Endothelial cell (in vitro differentiated cells): ENCODE measurements around the gene CLN3. TPM values are rescaled to one million over a fixed set of nuclear protein-coding genes. Genes with fewer than 3 reads are reported as not detected.
A peak's percentile ranks its signal among the peaks of the same experiment; 100 is the strongest.

Experiments
- DNase-seq: peaks from one replicate; pipeline ENCODE4 v3.0.0; 2021; ENCODE audit warnings: low spot score
- H3K27ac Mint-ChIP-seq: one replicate; pipeline ENCODE4 v1.8.0; 2021; ENCODE audit warnings: mixed read lengths, inconsistent platforms; ENCODE audit not compliant: unreplicated experiment
- H3K27me3 Mint-ChIP-seq: one replicate; pipeline ENCODE4 v1.8.0; 2021; ENCODE audit warnings: mild to moderate bottlenecking, moderate library complexity, mixed read lengths, inconsistent platforms; ENCODE audit not compliant: unreplicated experiment
- H3K36me3 Mint-ChIP-seq: one replicate; pipeline ENCODE4 v1.8.0; 2021; ENCODE audit warnings: mild to moderate bottlenecking, low read depth, mixed read lengths, inconsistent platforms; ENCODE audit not compliant: unreplicated experiment
- H3K4me1 Mint-ChIP-seq: one replicate; pipeline ENCODE4 v1.8.0; 2021; ENCODE audit warnings: mild to moderate bottlenecking, mixed read lengths, inconsistent platforms; ENCODE audit not compliant: unreplicated experiment
- H3K4me3 Mint-ChIP-seq: one replicate; pipeline ENCODE4 v1.8.0; 2021; ENCODE audit warnings: mild to moderate bottlenecking, mixed read lengths, inconsistent platforms; ENCODE audit not compliant: unreplicated experiment
- H3K9me3 Mint-ChIP-seq: one replicate; pipeline ENCODE4 v1.8.0; 2021; ENCODE audit warnings: mixed read lengths, inconsistent platforms; ENCODE audit not compliant: unreplicated experiment
- CTCF ChIP-seq: fragments of 200-600 bp; sonication (generic); IDR thresholded peaks from one replicate; pipeline ENCODE4 v1.5.0; 2021; ENCODE audit warnings: antibody characterized with exemption; ENCODE audit not compliant: unreplicated experiment
- total RNA-seq: library from RNA; stranded (reverse); fragmentation: NEBNext Ultra II Directional; extraction: Animal tissue kit (Norgen Biotek cat#: 25700); gene quantifications from one replicate; pipeline ENCODE4 v1.2.1, GENCODE V29; 2021; ENCODE audit not compliant: unreplicated experiment

The CLN3 gene
- total RNA-seq, 1 donor from 2014 or later, result 33.6 TPM

- Mint-ChIP-seq H3K4me3 (no peak overlapping the region), H3K36me3 (no peaks in the 10 kb centered on the region), H3K27ac (no peak overlapping the region), H3K27me3 (peaks cover 9% of the 10 kb centered on the region), H3K9me3 (no peaks in the 10 kb centered on the region), H3K4me1 (peaks cover 22% of the 10 kb centered on the region)
- no peak for TF ChIP-seq CTCF
- no peak for DNase-seq
Observed at GRCh38 chr16:28499854-28500253, 8.0 kb upstream of the CLN3 start.

GRCh38 chr16:28498666-28499381 lies 7.0 kb upstream of the CLN3 start:
- TF ChIP-seq CTCF, result no peak

GRCh38 chr16:28497861-28498599 lies 6.2 kb upstream of the CLN3 start:
- H3K9me3 Mint-ChIP-seq, result no peaks in the 10 kb centered on the region
- H3K4me3 Mint-ChIP-seq, result no peak overlapping the region
- H3K27ac Mint-ChIP-seq, result no peak overlapping the region
- TF ChIP-seq CTCF, result no peak
- peaks cover 37% of the 10 kb centered on the region for H3K4me1 Mint-ChIP-seq
- H3K27me3 Mint-ChIP-seq, result peaks cover 10% of the 10 kb centered on the region
- DNase-seq, result no peak
- H3K36me3 Mint-ChIP-seq, result no peaks in the 10 kb centered on the region

More at GRCh38 chr16:28498666-28499381, 7.0 kb upstream of the CLN3 start:
- Mint-ChIP-seq H3K27me3 (peaks cover 9% of the 10 kb centered on the region), H3K9me3 (no peaks in the 10 kb centered on the region), H3K36me3 (no peaks in the 10 kb centered on the region), H3K27ac (no peak overlapping the region), H3K4me3 (no peak overlapping the region), H3K4me1 (peaks cover 32% of the 10 kb centered on the region)
- no peak for DNase-seq

- Mint-ChIP-seq H3K4me1 (peaks cover 37% of the 10 kb centered on the region), H3K4me3 (no peak overlapping the region), H3K9me3 (no peaks in the 10 kb centered on the region), H3K27me3 (peaks cover 10% of the 10 kb centered on the region), H3K36me3 (no peaks in the 10 kb centered on the region), H3K27ac (no peak overlapping the region)
- TF ChIP-seq CTCF, result no peak
- no peak for DNase-seq
Observed at GRCh38 chr16:28497386-28497785, 5.5 kb upstream of the CLN3 start.

GRCh38 chr16:28496844-28497243 lies 5.0 kb upstream of the CLN3 start:
- Mint-ChIP-seq H3K36me3 (no peaks in the 10 kb centered on the region), H3K4me3 (peak overlapping the region; percentile 8), H3K9me3 (no peaks in the 10 kb centered on the region), H3K27me3 (peaks cover 11% of the 10 kb centered on the region), H3K4me1 (peaks cover 39% of the 10 kb centered on the region), H3K27ac (no peak overlapping the region)
- DNase-seq, result peak; percentile 15
- TF ChIP-seq CTCF, result no peak
